Measurements from ENCODE around the gene KRT13. TPM values are rescaled to one million over a fixed set of nuclear protein-coding genes. Genes with fewer than 3 reads are reported as not detected.

KRT13 gene
- total RNA-seq, 1 experiment from 2014 or later, result 45.7 TPM

DNA sequence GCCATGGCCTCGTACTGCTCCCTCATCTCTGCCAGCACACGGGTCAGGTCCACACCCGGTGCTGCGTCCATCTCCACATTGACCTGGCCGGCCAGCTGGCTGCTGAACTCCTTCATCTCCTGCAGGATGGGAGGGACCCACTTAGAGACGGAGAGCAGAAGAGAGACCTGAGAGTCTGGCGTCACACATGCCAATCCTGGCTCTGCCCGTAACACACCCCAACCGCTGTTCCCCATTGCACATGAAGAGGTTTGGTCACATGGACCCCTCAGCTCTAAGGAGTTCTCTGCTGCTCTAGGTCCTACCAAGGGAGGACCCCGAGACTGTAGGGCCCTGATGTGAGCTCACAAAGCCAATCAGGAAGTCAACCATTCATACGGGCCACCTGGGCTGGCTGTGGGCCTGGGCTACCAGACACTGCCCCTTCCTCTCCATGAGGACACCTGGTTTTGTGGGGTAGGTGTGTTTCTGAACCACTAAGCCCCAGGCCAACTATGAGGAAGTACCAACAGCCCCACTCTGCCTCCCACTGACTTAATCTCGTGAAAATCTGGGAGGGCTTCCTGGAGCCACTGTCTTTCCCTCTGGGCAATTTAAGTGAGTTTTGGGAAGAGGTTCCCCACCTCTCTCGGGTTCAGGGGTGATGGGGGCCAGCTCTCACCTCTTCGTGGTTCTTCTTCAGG is 10.9 kb upstream of the KRT13 start:
- Mint-ChIP-seq H3K4me3 (ENCODE audit: low read depth, unreplicated experiment) (no peak overlapping the region), H3K27ac (ENCODE audit: unreplicated experiment) (no peak overlapping the region), H3K4me1 (ENCODE audit: low read depth, unreplicated experiment) (peaks cover 39% of the 10 kb centered on the region), H3K27me3 (ENCODE audit: unreplicated experiment) (no peaks in the 10 kb centered on the region), H3K9me3 (ENCODE audit: low read depth, unreplicated experiment) (no peaks in the 10 kb centered on the region), H3K36me3 (ENCODE audit: insufficient read depth, unreplicated experiment) (peaks cover 95% of the 10 kb centered on the region)
- no peak for DNase-seq
- TF ChIP-seq, protein P1, sequence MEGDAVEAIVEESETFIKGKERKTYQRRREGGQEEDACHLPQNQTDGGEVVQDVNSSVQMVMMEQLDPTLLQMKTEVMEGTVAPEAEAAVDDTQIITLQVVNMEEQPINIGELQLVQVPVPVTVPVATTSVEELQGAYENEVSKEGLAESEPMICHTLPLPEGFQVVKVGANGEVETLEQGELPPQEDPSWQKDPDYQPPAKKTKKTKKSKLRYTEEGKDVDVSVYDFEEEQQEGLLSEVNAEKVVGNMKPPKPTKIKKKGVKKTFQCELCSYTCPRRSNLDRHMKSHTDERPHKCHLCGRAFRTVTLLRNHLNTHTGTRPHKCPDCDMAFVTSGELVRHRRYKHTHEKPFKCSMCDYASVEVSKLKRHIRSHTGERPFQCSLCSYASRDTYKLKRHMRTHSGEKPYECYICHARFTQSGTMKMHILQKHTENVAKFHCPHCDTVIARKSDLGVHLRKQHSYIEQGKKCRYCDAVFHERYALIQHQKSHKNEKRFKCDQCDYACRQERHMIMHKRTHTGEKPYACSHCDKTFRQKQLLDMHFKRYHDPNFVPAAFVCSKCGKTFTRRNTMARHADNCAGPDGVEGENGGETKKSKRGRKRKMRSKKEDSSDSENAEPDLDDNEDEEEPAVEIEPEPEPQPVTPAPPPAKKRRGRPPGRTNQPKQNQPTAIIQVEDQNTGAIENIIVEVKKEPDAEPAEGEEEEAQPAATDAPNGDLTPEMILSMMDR (IDR thresholded peaks at IDR 0.05; ENCODE audit: unreplicated experiment), result no peak
- BruUV-seq (replicated peaks), result no TSS peak
- CTCF ChIA-PET, result interaction anchor here (0.6 to 19.2 kb wide), 3 partner anchors 11 to 151 kb away, joined by 4 to 471 read pairs (median 7); partner anchors contain the start of gene KRT13
- intact Hi-C loops (cut with micrococcal nuclease; ENCODE audit: unreplicated experiment), result no loop called here

DNA sequence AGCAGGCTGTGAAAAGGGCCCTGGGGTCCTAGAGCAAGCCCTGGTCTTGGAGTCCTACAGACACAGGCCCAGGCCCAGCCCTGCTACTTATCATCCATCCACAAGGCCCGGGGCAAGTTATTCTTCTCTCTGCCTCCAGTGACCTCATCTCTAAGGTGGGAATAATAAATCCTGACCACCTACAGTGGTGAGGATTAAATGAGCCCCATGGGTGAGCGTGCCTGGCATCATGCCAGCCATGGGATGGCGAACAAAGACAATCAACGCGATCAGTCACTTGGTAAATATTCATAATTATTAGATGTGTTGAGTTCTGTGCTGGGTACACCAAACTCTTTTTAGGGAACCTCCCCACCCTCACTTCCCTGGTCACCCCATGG is 7.7 kb upstream of the KRT13 start:
- H3K27me3 Mint-ChIP-seq (ENCODE audit: unreplicated experiment), result no peaks in the 10 kb centered on the region
- peaks cover 73% of the 10 kb centered on the region for H3K36me3 Mint-ChIP-seq (ENCODE audit: insufficient read depth, unreplicated experiment)
- TF ChIP-seq, protein P1 (IDR thresholded peaks at IDR 0.05; ENCODE audit: unreplicated experiment), result no peak
- H3K9me3 Mint-ChIP-seq (ENCODE audit: low read depth, unreplicated experiment), result no peaks in the 10 kb centered on the region
- H3K4me1 Mint-ChIP-seq (ENCODE audit: low read depth, unreplicated experiment), result peaks cover 19% of the 10 kb centered on the region
- H3K4me3 Mint-ChIP-seq (ENCODE audit: low read depth, unreplicated experiment), result no peak overlapping the region
- BruUV-seq (replicated peaks), result no TSS peak
- no peak for DNase-seq
- peak overlapping the region; percentile 31 for H3K27ac Mint-ChIP-seq (ENCODE audit: unreplicated experiment)
- intact Hi-C loops (cut with micrococcal nuclease; ENCODE audit: unreplicated experiment), result no loop called here
- CTCF ChIA-PET, result interaction anchor here (0.8 to 1.5 kb wide), 2 partner anchors 12 to 95 kb away, joined by 3 read pairs; no protein-coding TSS in a partner anchor

DNA sequence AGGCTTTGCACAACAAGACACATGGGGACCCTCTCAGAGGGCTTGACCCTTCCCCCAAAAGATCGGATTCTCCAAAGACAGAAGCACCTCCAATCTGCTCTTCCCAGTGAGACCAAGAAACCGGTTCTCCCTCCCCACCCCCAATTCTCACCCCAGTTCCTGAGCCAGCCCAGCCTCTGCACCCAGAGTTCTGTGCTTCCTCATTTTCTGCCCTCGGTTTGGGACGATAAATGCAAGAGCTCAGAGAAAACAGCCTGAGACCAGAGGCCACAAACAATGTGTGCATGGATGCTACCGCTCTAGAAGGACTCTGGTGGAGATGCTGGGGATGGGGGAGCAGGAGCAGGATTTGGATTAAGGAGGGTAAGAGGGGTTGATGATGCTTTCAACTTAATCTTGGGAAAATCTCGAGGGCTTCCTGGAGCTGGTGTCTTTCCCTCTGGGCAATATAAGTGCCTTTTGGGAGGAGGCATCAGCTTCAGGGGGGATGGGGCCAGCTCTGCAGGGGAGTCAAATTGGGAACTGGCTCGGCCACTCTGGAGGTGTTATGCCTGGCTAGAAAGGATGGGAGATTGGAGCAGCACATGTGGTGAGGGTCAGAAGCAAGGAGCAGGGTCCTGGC is 7.2 kb upstream of the KRT13 start:
- TF ChIP-seq, protein P1 (IDR thresholded peaks at IDR 0.05; ENCODE audit: unreplicated experiment), result no peak
- Mint-ChIP-seq H3K9me3 (ENCODE audit: low read depth, unreplicated experiment) (no peaks in the 10 kb centered on the region), H3K4me1 (ENCODE audit: low read depth, unreplicated experiment) (peaks cover 21% of the 10 kb centered on the region), H3K4me3 (ENCODE audit: low read depth, unreplicated experiment) (no peak overlapping the region), H3K36me3 (ENCODE audit: insufficient read depth, unreplicated experiment) (peaks cover 70% of the 10 kb centered on the region), H3K27me3 (ENCODE audit: unreplicated experiment) (no peaks in the 10 kb centered on the region), H3K27ac (ENCODE audit: unreplicated experiment) (peak overlapping the region; percentile 31)
- BruUV-seq (replicated peaks), result no TSS peak
- CTCF ChIA-PET, result interaction anchor here (0.8 to 1.3 kb wide), 3 partner anchors 11 to 36 kb away, joined by 3 to 4 read pairs (median 3); no protein-coding TSS in a partner anchor
- intact Hi-C loops (cut with micrococcal nuclease; ENCODE audit: unreplicated experiment), result no loop called here
- DNase-seq, result no peak

DNA sequence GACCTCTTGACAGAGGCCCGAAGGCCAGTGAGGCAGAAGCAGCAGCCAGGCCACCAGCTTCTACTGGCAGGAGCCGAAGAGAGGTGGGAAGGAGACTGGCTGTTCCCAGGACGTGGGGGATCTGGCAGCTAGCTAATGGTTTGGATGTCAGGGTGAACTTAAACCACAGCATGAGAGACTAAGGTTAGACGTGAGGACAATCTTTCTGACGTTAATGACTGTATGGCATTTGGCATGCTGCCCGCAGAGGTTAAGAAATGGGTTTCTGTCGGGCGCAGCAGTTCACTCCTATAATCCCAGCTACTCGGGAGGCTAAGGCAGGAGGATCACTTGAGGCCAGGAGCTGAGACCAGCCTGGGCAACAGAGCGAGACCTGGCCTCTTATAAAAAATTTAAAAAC is 6.3 kb upstream of the KRT13 start:
- Mint-ChIP-seq H3K9me3 (ENCODE audit: low read depth, unreplicated experiment) (no peaks in the 10 kb centered on the region), H3K27ac (ENCODE audit: unreplicated experiment) (no peak overlapping the region), H3K4me1 (ENCODE audit: low read depth, unreplicated experiment) (peaks cover 29% of the 10 kb centered on the region), H3K4me3 (ENCODE audit: low read depth, unreplicated experiment) (no peak overlapping the region), H3K36me3 (ENCODE audit: insufficient read depth, unreplicated experiment) (peaks cover 61% of the 10 kb centered on the region), H3K27me3 (ENCODE audit: unreplicated experiment) (no peaks in the 10 kb centered on the region)
- no TSS peak for BruUV-seq (replicated peaks)
- DNase-seq, result no peak
- TF ChIP-seq, protein P1 (IDR thresholded peaks at IDR 0.05; ENCODE audit: unreplicated experiment), result no peak
- intact Hi-C loops (cut with micrococcal nuclease; ENCODE audit: unreplicated experiment), result no loop called here
- CTCF ChIA-PET, result interaction anchor here (1.3 kb wide), 1 partner anchor 37 kb away, joined by 4 read pairs; no protein-coding TSS in a partner anchor
